Epithelial cell of esophagus (primary cell): ENCODE data around the gene NOD2.

ENCODE experiments used
- DNase-seq: peaks from one replicate; pipeline ENCODE4 v3.0.0; 2010; ENCODE audit warnings: low read depth
- H3K4me3 ChIP-seq: 2 replicates; pipeline ENCODE4 v1.5.1; 2011; ENCODE audit warnings: mild to moderate bottlenecking, low read length, control low read depth
- CTCF ChIP-seq: IDR thresholded peaks from 2 replicates; pipeline ENCODE4 v1.5.1; 2011; ENCODE audit warnings: low read depth, mild to moderate bottlenecking, low read length, control low read depth, inconsistent platforms; ENCODE audit not compliant: insufficient read depth; ENCODE audit errors: missing control alignments

Gene NOD2

GRCh38 chr16:50683689-50684374 lies 9.6 kb upstream of the NOD2 start:
- H3K4me3 ChIP-seq, result no peak overlapping the region
- no peak for TF ChIP-seq CTCF
- no peak for DNase-seq

DNA sequence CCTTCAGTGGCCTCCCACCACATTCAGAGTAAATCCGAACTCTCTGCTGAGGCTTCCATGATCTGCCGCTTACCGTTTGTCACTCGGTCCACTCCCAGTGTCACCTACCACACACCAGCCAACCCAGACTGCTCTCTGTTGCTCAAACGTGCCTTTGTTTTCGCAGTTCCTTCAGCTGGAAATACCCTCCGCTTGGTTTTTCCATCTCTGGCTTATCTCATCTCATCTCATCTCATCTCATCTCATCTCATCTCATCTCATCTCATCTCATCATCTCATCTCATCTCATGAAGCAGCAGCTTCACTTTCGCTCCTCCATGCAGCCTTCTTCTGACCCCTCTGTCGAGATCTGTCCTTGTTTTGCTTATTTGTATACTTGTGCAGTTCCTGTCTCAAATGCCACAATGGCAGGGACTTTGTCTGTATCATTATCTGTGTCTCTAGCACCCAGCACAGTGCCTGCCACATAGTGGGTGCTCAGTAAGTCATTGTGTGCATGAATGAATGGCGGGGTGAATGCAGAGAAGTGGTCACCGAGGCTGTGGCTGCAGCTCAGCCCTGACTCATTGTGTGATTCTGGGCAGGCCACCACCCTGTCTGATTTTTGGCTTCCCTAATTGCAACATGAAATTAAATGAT lies 8.5 kb upstream of the NOD2 start:
- no peak for DNase-seq
- H3K4me3 ChIP-seq, result no peak overlapping the region
- TF ChIP-seq CTCF, result no peak

DNA sequence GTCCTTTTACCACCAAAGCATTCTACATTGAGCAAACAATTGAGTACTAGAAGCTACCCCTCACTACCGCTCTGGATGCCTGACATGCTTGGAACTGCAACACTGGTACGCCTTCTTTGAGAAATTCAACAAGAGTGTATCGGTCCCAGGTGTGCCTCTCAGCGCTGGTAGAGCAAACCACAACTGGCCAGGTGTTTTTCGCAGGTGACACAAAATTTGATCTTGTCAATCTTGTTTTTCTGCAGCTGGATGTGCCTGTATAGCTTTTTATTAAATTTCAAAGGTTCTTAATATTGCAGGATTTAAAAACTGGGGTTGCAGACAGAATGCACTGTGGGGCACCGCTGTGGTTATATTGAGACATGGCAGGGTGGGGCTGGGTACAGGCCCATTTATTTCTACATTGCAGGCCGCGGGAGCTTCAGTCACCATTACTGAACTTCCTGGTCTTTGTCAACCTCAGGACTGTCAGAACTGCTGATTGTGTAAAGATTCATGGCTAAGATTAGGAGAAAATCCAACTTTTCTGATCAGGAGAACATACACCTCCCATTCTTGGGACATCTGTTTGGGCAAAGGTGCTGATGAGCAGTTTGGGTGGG lies 7.8 kb upstream of the NOD2 start:
- no peak for TF ChIP-seq CTCF
- no peak overlapping the region for H3K4me3 ChIP-seq
- peak; percentile 41 for DNase-seq

DNA sequence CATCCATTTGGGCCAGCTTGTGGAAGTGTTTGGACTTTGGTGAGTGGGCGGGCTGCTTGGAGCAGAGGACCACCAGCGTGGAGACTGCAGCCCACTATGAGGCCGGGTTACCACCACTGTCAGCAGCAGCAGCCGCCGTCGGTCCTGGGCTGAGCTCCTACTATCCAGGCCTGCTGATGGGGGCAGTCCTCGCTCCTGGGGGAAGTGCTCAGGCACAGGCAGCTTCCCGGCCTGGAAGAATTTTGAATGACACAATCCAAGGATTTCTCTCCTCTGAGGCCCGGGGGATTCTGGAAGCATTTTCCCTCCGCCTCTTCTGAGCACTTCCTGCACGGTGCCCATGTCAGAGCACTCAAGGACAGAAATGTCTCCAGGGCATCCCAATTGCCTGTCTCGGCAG lies 5.3 kb upstream of the NOD2 start:
- no peak for TF ChIP-seq CTCF

GRCh38 chr16:50688867-50689266 lies 4.5 kb upstream of the NOD2 start:
- no peak for TF ChIP-seq CTCF
- DNase-seq, result peak; percentile 67
- H3K4me3 ChIP-seq, result no peak overlapping the region

More for the DNA sequence above, 5.3 kb upstream of the NOD2 start:
- no peak for DNase-seq
- no peak overlapping the region for H3K4me3 ChIP-seq

GRCh38 chr16:50690177-50690576 lies 3.2 kb upstream of the NOD2 start:
- TF ChIP-seq CTCF, result no peak
- no peak for DNase-seq
- H3K4me3 ChIP-seq, result no peak overlapping the region
